GM23338 (cell line): ENCODE data around the gene NRG3. TPM values are rescaled to one million over a fixed set of nuclear protein-coding genes. Genes with fewer than 3 reads are reported as not detected.

ENCODE experiments used
- ATAC-seq: fragments of 200-7000 bp; cut with Tn5 transposase; 3 replicates; pipeline ENCODE4 v1.9.1; 2020
- DNase-seq: peaks from one replicate; pipeline ENCODE4 v3.0.0-alpha.2; 2015; ENCODE audit warnings: low spot score
- H2AFZ ChIP-seq: fragments of 200-600 bp; sonication (generic); 2 replicates; pipeline ENCODE4 v1.8.0; 2016; ENCODE audit warnings: antibody characterized with exemption, mild to moderate bottlenecking, moderate library complexity
- H3F3A ChIP-seq: fragments of 200-600 bp; sonication (generic); replicated peaks from 2 replicates; pipeline ENCODE4 v1.8.0; 2017; ENCODE audit warnings: antibody characterized with exemption, mixed run types, low read depth
- H3K27ac ChIP-seq: fragments of 200-600 bp; sonication (generic); 2 replicates; pipeline ENCODE4 v1.6.1; 2016; ENCODE audit warnings: low read depth
- H3K27me3 ChIP-seq: fragments of 200-600 bp; sonication (generic); 2 replicates; pipeline ENCODE4 v1.8.0; 2016; ENCODE audit warnings: mild to moderate bottlenecking, mixed run types, moderate library complexity; ENCODE audit not compliant: insufficient read depth
- H3K36me3 ChIP-seq: fragments of 200-600 bp; sonication (generic); 2 replicates; pipeline ENCODE4 v1.8.0; 2016; ENCODE audit warnings: mild to moderate bottlenecking; ENCODE audit not compliant: insufficient read depth
- H3K4me1 ChIP-seq: fragments of 200-600 bp; sonication (generic); 2 replicates; pipeline ENCODE4 v1.8.0; 2016; ENCODE audit warnings: mild to moderate bottlenecking, moderate library complexity; ENCODE audit not compliant: insufficient read depth
- H3K4me2 ChIP-seq: fragments of 200-600 bp; sonication (generic); 2 replicates; pipeline ENCODE4 v1.7.1; 2017; ENCODE audit warnings: mixed run types
- H3K4me3 ChIP-seq: fragments of 200-600 bp; sonication (generic); 2 replicates; pipeline ENCODE4 v1.6.1; 2016; ENCODE audit warnings: mixed run types
- H3K79me2 ChIP-seq: fragments of 200-600 bp; sonication (generic); replicated peaks from 2 replicates; pipeline ENCODE4 v1.8.0; 2017; ENCODE audit warnings: mild to moderate bottlenecking; ENCODE audit not compliant: insufficient read depth
- H3K9me2 ChIP-seq: fragments of 200-600 bp; sonication (generic); 2 replicates; pipeline ENCODE4 v1.8.0; 2017; ENCODE audit not compliant: insufficient read depth
- H4K20me1 ChIP-seq: fragments of 200-600 bp; sonication (generic); replicated peaks from 2 replicates; pipeline ENCODE4 v1.8.0; 2017; ENCODE audit warnings: mild to moderate bottlenecking; ENCODE audit not compliant: insufficient read depth
- H3K27ac Mint-ChIP-seq: 2 replicates; pipeline ENCODE4 v1.8.0; 2020; ENCODE audit warnings: inconsistent platforms, mild to moderate bottlenecking, moderate library complexity, mixed read lengths
- H3K27me3 Mint-ChIP-seq: 3 replicates; pipeline ENCODE4 v1.8.0; 2022; ENCODE audit warnings: low read depth, mild to moderate bottlenecking, moderate library complexity, mixed read lengths, inconsistent platforms; ENCODE audit not compliant: insufficient read depth, poor library complexity
- H3K36me3 Mint-ChIP-seq: 3 replicates; pipeline ENCODE4 v1.8.0; 2021; ENCODE audit warnings: low read depth, mild to moderate bottlenecking, inconsistent platforms, moderate library complexity, mixed read lengths
- H3K4me1 Mint-ChIP-seq: 3 replicates; pipeline ENCODE4 v1.8.0; 2020; ENCODE audit warnings: mild to moderate bottlenecking, inconsistent platforms, mixed read lengths
- H3K4me3 Mint-ChIP-seq: 3 replicates; pipeline ENCODE4 v1.8.0; 2021; ENCODE audit warnings: moderate library complexity, mild to moderate bottlenecking, inconsistent platforms, mixed read lengths
- H3K9me3 Mint-ChIP-seq: 3 replicates; pipeline ENCODE4 v1.8.0; 2020; ENCODE audit warnings: moderate library complexity, mild to moderate bottlenecking, inconsistent platforms, mixed read lengths
- CREB1 ChIP-seq: fragments of 250-450 bp; sonication (Bioruptor Pico); IDR thresholded peaks from 2 replicates; pipeline ENCODE4 v1.5.0; 2020; ENCODE audit warnings: low read depth, mild to moderate bottlenecking, moderate library complexity
- CTCF ChIP-seq, 2 experiments: fragments of 200-600 bp in 1 of 2; sonication (generic) in 1 of 2; conservative IDR thresholded peaks; 2 replicates each; pipeline versions ENCODE4 v1.5.1 to v1.6.1; 2016 to 2017; ENCODE audit warnings: antibody characterized with exemption in 2 of 2, low read depth in 2 of 2, mild to moderate bottlenecking in 2 of 2, moderate library complexity in 1 of 2
- ETS1 ChIP-seq: IDR thresholded peaks from 2 replicates; pipeline ENCODE4 v1.6.1; 2016; ENCODE audit warnings: antibody characterized with exemption
- EZH2 ChIP-seq: fragments of 200-600 bp; sonication (generic); IDR thresholded peaks from one replicate; pipeline ENCODE4 v1.8.0; 2017; ENCODE audit warnings: antibody characterized with exemption, mild to moderate bottlenecking, low read depth; ENCODE audit not compliant: unreplicated experiment
- EZH2phosphoT487 ChIP-seq: fragments of 200-600 bp; sonication (generic); IDR thresholded peaks from one replicate; pipeline ENCODE4 v1.8.1; 2018; ENCODE audit warnings: antibody characterized with exemption; ENCODE audit not compliant: unreplicated experiment
- JUNB ChIP-seq: IDR thresholded peaks from one replicate; pipeline ENCODE4 v1.6.1; 2016; ENCODE audit warnings: antibody characterized with exemption; ENCODE audit not compliant: unreplicated experiment
- NANOG ChIP-seq: IDR thresholded peaks from 2 replicates; pipeline ENCODE4 v1.6.1; 2016; ENCODE audit warnings: antibody characterized with exemption, borderline replicate concordance
- POLR2AphosphoS5 ChIP-seq: IDR thresholded peaks from 2 replicates; pipeline ENCODE4 v1.6.1; 2016; ENCODE audit warnings: antibody characterized with exemption, low read depth
- REST ChIP-seq: IDR thresholded peaks from one replicate; pipeline ENCODE4 v1.6.1; 2018; ENCODE audit warnings: antibody characterized with exemption; ENCODE audit not compliant: unreplicated experiment
- STAT1 ChIP-seq: IDR thresholded peaks from one replicate; pipeline ENCODE4 v1.6.1; 2016; ENCODE audit warnings: antibody characterized with exemption; ENCODE audit not compliant: unreplicated experiment
- ZNF114 ChIP-seq: fragments of 250-450 bp; sonication (Bioruptor Pico); IDR thresholded peaks from 2 replicates; pipeline ENCODE4 v1.5.0; 2020; ENCODE audit warnings: mild to moderate bottlenecking, moderate library complexity
- ZNF331 ChIP-seq: fragments of 250-450 bp; sonication (Bioruptor Pico); IDR thresholded peaks from 2 replicates; pipeline ENCODE4 v1.5.0; 2020; ENCODE audit warnings: low read depth, mild to moderate bottlenecking, moderate library complexity
- ZNF462 ChIP-seq: fragments of 250-450 bp; sonication (Bioruptor Pico); IDR thresholded peaks from 2 replicates; pipeline ENCODE4 v1.5.0; 2020; ENCODE audit warnings: mild to moderate bottlenecking, moderate library complexity
- polyA plus RNA-seq: library from polyadenylated mRNA; unstranded; fragments of >200 nt; fragmentation: Nextera tagmentation; extraction: Ambion mirVana; gene quantifications from 2 replicates; pipeline ENCODE4 v1.2.1, GENCODE V29; 2016
- total RNA-seq: library from RNA; depleted of rRNA; stranded (reverse); fragments of >200 nt; shearing (Covaris generic); gene quantifications from 2 replicates; pipeline ENCODE4 v1.2.3, GENCODE V29; 2014

The NRG3 gene
- total and polyA plus RNA-seq, 2 experiments from 2014 or later = 1.9 to 3.9 TPM

- Histone ChIP-seq H4K20me1 (no peaks in the 10 kb centered on the region), H3K9me2 (no peaks in the 10 kb centered on the region), H3F3A (no peaks in the 10 kb centered on the region), H3K4me3 (no peak overlapping the region), H3K36me3 (no peaks in the 10 kb centered on the region), H3K27me3 (no peaks in the 10 kb centered on the region), H3K79me2 (no peaks in the 10 kb centered on the region), H3K4me2 (no peak overlapping the region), H2AFZ (no peak overlapping the region), H3K4me1 (peaks cover 19% of the 10 kb centered on the region), H3K27ac (no peak overlapping the region)
- ATAC-seq = peak; percentile 59
- Mint-ChIP-seq H3K36me3 (peaks cover 4% of the 10 kb centered on the region; the same call in 2 of the 3 replicates), H3K4me1 (peaks cover 21% of the 10 kb centered on the region), H3K27ac (peak overlapping the region; percentile 82; the same call in 1 of the 2 replicates), H3K4me3 (no peak overlapping the region), H3K9me3 (0 out of 3 replicates have a peak, but pooled peaks cover 4% of the 10 kb centered on the region), H3K27me3 (peaks cover 2% of the 10 kb centered on the region)
- DNase-seq = peak; percentile 10
- TF ChIP-seq ZNF114 (CRISPR knock-in tag) (no peak), CREB1 (CRISPR knock-in tag) (no peak), STAT1 (no peak), ZNF331 (CRISPR knock-in tag) (no peak), POLR2AphosphoS5 (no peak), NANOG (no peak), REST (no peak), JUNB (no peak), CTCF (conservative IDR thresholded peaks at IDR 0.05; ENCODE audit: low read depth in 2 of 2) (no peak), EZH2 (no peak), ZNF462 (CRISPR knock-in tag) (no peak), EZH2phosphoT487 (no peak), ETS1 (no peak)
These were observed 734.9 kb downstream of the NRG3 start for GRCh38 chr10:82609845-82610244.
